ENCODE data around the gene RYR3. TPM values are rescaled to one million over a fixed set of nuclear protein-coding genes. Genes with fewer than 3 reads are reported as not detected.

The RYR3 gene
- total RNA-seq, 2 experiments from 2014 or later: 0.06 to 0.32 TPM

DNA sequence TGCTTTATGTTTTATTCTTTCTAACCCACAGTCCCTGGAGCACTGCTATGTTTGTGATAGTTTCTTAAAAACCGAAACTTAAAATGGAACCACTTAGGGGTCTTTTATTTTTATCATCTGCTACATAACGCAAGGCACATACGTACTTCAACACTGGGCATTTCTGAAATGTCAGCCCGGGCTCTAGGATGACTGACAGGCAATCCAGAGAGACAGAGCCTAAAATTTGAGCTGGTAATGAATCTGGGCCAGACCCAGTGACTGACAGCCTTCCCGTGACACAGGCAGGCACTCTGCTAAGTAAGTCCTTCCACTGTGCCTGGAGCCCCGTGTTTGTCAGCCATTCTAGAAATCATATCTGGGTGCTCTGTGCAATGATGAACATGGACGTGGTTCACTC, 84.6 kb downstream of the RYR3 start:
- DNase-seq (ENCODE audit: low spot score): no peak
- Histone ChIP-seq H3K4me1 (ENCODE audit: insufficient read depth, low read length, poor library complexity, severe bottlenecking) (no peaks in the 10 kb centered on the region), H2AFZ (ENCODE audit: low read length) (0 out of 2 replicates have a peak overlapping the region, but pooled peaks have one; percentile 9), H4K20me1 (ENCODE audit: insufficient read depth, low read length) (no peaks in the 10 kb centered on the region), H3K4me2 (ENCODE audit: low read length) (no peak overlapping the region), H3K4me3 (ENCODE audit: low read depth, low read length, poor library complexity, severe bottlenecking) (no peak overlapping the region), H3K79me2 (ENCODE audit: insufficient read depth, low read depth, low read length) (no peaks in the 10 kb centered on the region), H3K36me3 (ENCODE audit: insufficient read depth, low read length) (no peaks in the 10 kb centered on the region), H3K9me2 (ENCODE audit: insufficient read depth, low read length) (no peaks in the 10 kb centered on the region), H3K9me3 (ENCODE audit: low read length) (no peaks in the 10 kb centered on the region), H3K27ac (ENCODE audit: low read depth, low read length, poor library complexity, severe bottlenecking) (no peak overlapping the region)
- intact Hi-C loops (cut with micrococcal nuclease; ENCODE audit: unreplicated experiment): no loop called here
- CTCF ChIA-PET (ENCODE audit: unreplicated experiment): no interaction called here
- BruUV-seq (replicated peaks): no TSS peak
- POLR2A ChIA-PET: interaction anchor here (0.6 to 1.2 kb wide), 2 partner anchors 8 to 44 kb away, joined by 3 to 7 read pairs; no protein-coding TSS in a partner anchor
- TF ChIP-seq, protein P1, sequence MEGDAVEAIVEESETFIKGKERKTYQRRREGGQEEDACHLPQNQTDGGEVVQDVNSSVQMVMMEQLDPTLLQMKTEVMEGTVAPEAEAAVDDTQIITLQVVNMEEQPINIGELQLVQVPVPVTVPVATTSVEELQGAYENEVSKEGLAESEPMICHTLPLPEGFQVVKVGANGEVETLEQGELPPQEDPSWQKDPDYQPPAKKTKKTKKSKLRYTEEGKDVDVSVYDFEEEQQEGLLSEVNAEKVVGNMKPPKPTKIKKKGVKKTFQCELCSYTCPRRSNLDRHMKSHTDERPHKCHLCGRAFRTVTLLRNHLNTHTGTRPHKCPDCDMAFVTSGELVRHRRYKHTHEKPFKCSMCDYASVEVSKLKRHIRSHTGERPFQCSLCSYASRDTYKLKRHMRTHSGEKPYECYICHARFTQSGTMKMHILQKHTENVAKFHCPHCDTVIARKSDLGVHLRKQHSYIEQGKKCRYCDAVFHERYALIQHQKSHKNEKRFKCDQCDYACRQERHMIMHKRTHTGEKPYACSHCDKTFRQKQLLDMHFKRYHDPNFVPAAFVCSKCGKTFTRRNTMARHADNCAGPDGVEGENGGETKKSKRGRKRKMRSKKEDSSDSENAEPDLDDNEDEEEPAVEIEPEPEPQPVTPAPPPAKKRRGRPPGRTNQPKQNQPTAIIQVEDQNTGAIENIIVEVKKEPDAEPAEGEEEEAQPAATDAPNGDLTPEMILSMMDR (conservative IDR thresholded peaks at IDR 0.05; ENCODE audit: low read length): no peak
- TF ChIP-seq EZH2phosphoT487 (IDR thresholded peaks at IDR 0.05; ENCODE audit: borderline replicate concordance, low read depth, low read length): no peak

DNA sequence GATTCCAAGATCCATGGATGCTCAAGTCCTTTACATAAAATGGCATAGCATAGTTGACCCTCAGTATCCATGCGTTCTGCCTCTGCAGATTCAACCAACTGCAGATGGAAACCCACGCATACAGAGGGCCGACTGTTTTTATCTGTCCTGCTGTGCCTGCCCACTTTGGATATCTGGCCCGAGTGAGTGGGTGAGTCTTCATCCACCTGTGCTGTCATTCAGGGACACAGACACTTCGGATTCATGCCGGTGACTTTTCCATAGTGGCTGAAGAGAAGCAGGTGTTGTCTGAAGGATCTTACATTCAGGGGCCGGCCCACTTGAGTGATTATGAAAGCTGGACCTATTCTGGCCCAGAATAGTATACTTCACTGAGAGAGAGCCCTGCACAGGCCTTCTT, 85.1 kb downstream of the RYR3 start:
- POLR2A ChIA-PET: no interaction called here
- no peak overlapping the region for H3K27ac ChIP-seq (ENCODE audit: low read depth, low read length, poor library complexity, severe bottlenecking)
- H3K9me3 ChIP-seq (ENCODE audit: low read length): no peaks in the 10 kb centered on the region
- no peak overlapping the region for H3K4me3 ChIP-seq (ENCODE audit: low read depth, low read length, poor library complexity, severe bottlenecking)
- no peaks in the 10 kb centered on the region for H3K36me3 ChIP-seq (ENCODE audit: insufficient read depth, low read length)
- CTCF ChIA-PET (ENCODE audit: unreplicated experiment): no interaction called here
- H4K20me1 ChIP-seq (ENCODE audit: insufficient read depth, low read length): no peaks in the 10 kb centered on the region
- H3K9me2 ChIP-seq (ENCODE audit: insufficient read depth, low read length): no peaks in the 10 kb centered on the region
- DNase-seq (ENCODE audit: low spot score): no peak
- no peak overlapping the region for H2AFZ ChIP-seq (ENCODE audit: low read length)
- no peak for TF ChIP-seq EZH2phosphoT487 (IDR thresholded peaks at IDR 0.05; ENCODE audit: borderline replicate concordance, low read depth, low read length)
- TF ChIP-seq, protein P1 (conservative IDR thresholded peaks at IDR 0.05; ENCODE audit: low read length): no peak
- no peak overlapping the region for H3K4me2 ChIP-seq (ENCODE audit: low read length)
- no peaks in the 10 kb centered on the region for H3K4me1 ChIP-seq (ENCODE audit: insufficient read depth, low read length, poor library complexity, severe bottlenecking)
- no TSS peak for BruUV-seq (replicated peaks)
- H3K79me2 ChIP-seq (ENCODE audit: insufficient read depth, low read depth, low read length): no peaks in the 10 kb centered on the region
- intact Hi-C loops (cut with micrococcal nuclease; ENCODE audit: unreplicated experiment): no loop called here

DNA sequence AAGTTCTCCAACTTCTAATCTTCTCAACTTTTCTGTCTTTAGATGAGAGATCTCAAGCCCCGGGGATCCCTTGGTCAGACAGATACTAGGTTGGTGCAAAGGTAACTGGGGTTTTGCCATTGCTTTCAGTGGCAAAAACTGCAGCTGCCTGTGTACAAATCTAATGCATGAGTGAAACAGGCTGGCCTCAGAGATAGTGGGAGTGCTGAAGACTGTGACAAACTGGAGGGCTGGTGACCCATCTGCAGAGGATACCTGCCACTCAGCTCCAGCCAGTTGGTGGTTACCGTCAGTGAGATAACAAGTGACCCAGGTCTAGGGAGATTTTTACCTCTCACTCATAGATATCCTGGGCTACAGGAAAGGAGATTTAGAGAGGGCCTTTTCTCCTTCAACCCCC, 85.7 kb downstream of the RYR3 start:
- Histone ChIP-seq H2AFZ (ENCODE audit: low read length) (no peak overlapping the region), H4K20me1 (ENCODE audit: insufficient read depth, low read length) (no peaks in the 10 kb centered on the region), H3K4me3 (ENCODE audit: low read depth, low read length, poor library complexity, severe bottlenecking) (no peak overlapping the region), H3K4me1 (ENCODE audit: insufficient read depth, low read length, poor library complexity, severe bottlenecking) (no peaks in the 10 kb centered on the region), H3K9me3 (ENCODE audit: low read length) (no peaks in the 10 kb centered on the region), H3K4me2 (ENCODE audit: low read length) (no peak overlapping the region), H3K27ac (ENCODE audit: low read depth, low read length, poor library complexity, severe bottlenecking) (no peak overlapping the region), H3K9me2 (ENCODE audit: insufficient read depth, low read length) (no peaks in the 10 kb centered on the region), H3K79me2 (ENCODE audit: insufficient read depth, low read depth, low read length) (no peaks in the 10 kb centered on the region), H3K36me3 (ENCODE audit: insufficient read depth, low read length) (no peaks in the 10 kb centered on the region)
- CTCF ChIA-PET (ENCODE audit: unreplicated experiment): no interaction called here
- TF ChIP-seq EZH2phosphoT487 (IDR thresholded peaks at IDR 0.05; ENCODE audit: borderline replicate concordance, low read depth, low read length): no peak
- TF ChIP-seq, protein P1 (conservative IDR thresholded peaks at IDR 0.05; ENCODE audit: low read length): no peak
- BruUV-seq (replicated peaks): no TSS peak
- intact Hi-C loops (cut with micrococcal nuclease; ENCODE audit: unreplicated experiment): no loop called here
- DNase-seq (ENCODE audit: low spot score): no peak
- POLR2A ChIA-PET: no interaction called here

Measured in OCI-LY7 (cell line).